HG03432 (cell line): ENCODE data around the gene CLC.
"Not testable (repeated sequence)": the region's sequence is repeated elsewhere in the genome, so short reads cannot be mapped to it uniquely, and the experiment has no call there.

Experiments
- ATAC-seq: cut with Tn5 transposase; IDR thresholded peaks from one replicate; pipeline ENCODE4 v1.9.1; 2021; ENCODE audit warnings: mild to moderate bottlenecking, moderate library complexity; ENCODE audit not compliant: unreplicated experiment

Gene CLC

GRCh38 chr19:39731685-39732084 is 6.1 kb downstream of the CLC start:
- no peak for ATAC-seq

DNA sequence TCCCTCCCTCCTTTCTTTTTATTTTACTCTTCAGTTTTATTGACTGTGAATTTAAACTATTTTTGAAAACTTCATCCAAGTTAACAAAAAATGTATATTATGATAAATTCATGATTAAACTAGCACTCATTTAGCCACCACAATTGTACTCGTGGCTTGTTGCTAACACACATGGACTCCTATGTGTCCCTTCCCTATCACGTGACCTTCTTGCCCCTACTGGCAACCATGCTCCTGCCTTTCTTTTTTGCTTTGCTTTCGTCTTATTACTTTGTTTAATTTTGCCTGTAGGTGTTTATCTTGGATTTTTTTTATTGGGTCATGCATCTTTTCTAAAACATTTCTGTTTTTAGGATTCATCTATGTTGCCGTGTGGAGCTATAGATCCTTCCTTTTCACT is 8.2 kb downstream of the CLC start:
- no peak for ATAC-seq

DNA sequence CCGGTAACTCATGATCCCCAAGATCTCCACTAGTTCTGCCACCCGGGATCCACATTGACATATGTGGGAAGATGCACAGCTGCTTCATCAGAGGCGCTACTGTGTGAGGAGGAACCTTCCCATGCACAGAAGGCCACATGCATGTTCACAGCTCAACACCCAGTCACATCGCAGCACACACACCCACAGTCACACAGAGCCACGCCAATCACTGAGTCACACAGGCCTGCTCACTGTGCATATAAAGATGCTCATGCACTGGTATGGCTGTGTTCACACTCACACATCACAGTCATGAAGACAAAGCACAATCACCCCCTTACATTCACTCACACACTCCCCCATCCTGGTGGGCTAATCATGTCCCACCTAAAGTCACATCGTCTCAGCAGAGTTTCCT is 9.8 kb downstream of the CLC start:
- ATAC-seq = no peak

GRCh38 chr19:39727070-39727800 is 10.6 kb downstream of the CLC start:
- no peak for ATAC-seq

DNA sequence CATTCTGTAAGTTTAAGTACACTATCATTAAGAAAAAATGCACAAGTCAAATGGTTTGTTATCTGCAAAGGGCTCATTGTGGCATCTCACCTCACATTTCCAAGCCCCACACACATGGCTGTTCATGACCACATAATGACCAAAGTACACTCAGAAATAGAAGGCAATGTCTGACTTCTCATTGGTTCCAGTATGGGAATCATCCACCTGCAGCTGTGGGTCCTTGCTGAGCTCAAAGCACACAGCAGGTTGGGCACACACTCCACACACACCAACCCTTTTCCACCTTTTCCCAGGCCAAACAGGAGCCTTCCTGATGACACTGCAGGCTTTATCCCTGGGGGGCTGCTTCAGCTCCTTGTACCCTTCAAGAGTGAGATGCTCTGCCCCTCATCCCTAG is 11.8 kb downstream of the CLC start:
- ATAC-seq = no peak

DNA sequence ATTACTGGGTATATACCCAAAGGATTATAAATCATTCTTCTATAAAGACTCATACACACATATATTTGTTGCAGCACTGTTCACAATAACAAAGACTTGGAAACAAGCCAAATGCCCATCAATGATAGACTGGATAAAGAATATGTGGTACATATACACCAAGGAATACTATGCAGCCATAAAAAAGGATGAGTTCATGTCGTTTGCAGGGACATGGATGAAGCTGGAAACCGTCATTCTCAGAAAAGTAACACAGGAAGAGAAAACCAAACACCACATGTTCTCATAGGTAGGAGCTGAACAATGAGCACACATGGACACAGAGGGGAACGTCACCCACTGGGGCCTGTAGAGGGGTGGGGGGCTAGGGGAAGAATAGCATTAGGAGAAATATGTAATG is 17.7 kb downstream of the CLC start:
- ATAC-seq = not testable (repeated sequence)

- no peak for ATAC-seq
Observed at GRCh38 chr19:39710333-39710890, 27.4 kb downstream of the CLC start.

GRCh38 chr19:39709026-39709872 is 28.6 kb downstream of the CLC start:
- no peak for ATAC-seq

GRCh38 chr19:39708594-39708993 is 29.2 kb downstream of the CLC start:
- no peak for ATAC-seq

DNA sequence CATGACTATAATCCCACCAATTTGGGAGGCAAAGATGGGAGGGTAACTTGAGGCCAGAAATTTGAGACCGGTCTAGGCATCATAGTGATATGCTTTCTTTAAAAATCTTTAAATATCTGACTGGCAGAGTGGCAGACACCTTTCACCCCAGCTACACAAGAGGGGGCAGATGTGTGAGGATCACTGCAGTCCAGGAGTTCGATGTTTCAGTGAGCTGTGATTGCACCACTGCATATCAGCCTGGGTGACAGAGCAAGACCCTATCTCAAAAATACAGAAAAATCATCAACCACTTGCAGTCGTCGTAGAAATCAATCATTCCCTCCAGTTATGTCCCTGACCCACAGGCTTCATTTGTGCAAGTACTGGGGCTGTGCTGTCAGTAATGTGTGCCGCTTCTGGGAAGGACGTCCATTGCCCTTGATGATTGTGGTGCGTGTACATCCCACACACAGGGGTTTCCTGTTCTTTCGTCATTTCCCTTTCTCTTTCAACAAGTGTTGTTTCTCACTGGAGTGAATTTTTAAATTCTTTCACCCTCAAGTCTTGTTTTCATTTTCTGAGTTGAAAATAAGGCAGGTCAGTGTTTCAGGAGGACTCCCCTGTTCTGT is 32.1 kb downstream of the CLC start:
- ATAC-seq = no peak

GRCh38 chr19:39704181-39705044 is 33.4 kb downstream of the CLC start, which contains the start of gene LGALS14:
TSS of gene LGALS14 (plus strand) at chr19:39704481. CDS start at chr19:39704529, 48 bp downstream.
- ATAC-seq = no peak

GRCh38 chr19:39701291-39701690 is 36.5 kb downstream of the CLC start:
- peak; percentile 55 for ATAC-seq

- ATAC-seq = no peak
Observed at GRCh38 chr19:39698535-39698934, 39.3 kb downstream of the CLC start.

GRCh38 chr19:39696387-39696786 is 41.4 kb downstream of the CLC start:
- no peak for ATAC-seq

DNA sequence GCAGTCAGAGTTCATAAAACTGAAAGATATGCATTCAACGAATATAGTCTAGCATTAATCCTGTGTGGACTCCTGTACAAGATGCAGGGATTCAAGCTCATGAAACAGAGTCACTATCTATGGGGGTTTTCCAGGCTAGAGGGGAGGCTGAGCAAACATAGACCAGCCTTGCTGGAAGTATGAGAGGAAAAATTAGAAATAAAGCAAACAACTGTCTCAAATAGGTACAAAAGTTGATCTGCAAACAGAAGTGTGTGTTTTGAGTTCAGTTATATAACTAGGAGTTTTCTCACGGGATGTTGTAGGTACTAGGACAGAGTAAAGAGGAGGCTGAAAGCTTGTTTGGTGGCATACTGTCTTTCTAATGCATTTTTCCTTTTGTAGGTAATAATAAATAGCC is 42.1 kb downstream of the CLC start:
- no peak for ATAC-seq

GRCh38 chr19:39692822-39693221 is 45.0 kb downstream of the CLC start:
- ATAC-seq = no peak

DNA sequence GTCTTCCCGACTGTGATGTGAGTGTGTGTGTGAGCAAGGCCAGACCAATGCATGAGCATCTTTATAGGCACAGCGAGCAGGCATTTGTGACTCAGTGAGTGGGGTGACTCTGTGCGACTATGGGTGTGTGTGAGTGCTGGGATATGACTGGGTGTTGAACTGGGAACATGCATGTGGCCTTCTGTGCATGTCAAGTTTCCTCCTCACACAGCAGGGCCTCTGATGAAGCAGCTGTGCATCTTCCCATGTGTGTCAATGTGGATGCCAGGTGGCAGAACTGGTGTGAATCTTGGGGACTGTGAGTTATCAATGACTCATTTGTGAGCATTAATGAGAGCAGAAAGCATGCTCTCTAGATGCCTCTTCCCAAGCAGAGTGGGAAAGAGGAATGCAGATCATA is 45.7 kb downstream of the CLC start:
- no peak for ATAC-seq

GRCh38 chr19:39688637-39689036 is 49.2 kb downstream of the CLC start:
- not testable (repeated sequence) for ATAC-seq

DNA sequence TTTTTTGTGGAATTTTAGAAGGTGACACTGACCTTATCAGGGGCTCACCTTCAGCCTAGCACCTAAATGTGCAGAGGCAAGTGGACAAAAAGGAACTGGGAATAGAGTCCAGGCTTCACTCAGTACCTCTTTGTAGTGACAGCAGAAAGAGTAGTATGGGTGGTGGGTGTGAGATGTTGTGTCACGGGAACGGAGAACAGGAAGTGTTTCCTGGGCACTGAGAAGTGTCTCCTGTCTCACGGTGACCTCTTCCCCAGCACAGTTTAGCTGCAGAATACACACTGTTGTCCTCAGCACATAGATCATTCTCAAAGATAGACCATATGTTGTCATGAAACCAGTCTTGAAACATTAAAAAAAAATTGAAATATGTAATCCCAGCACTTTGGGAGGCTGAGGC is 51.1 kb downstream of the CLC start:
- no peak for ATAC-seq

- ATAC-seq = no peak
Observed at GRCh38 chr19:39684267-39684666, 53.6 kb downstream of the CLC start.
